ENCODE results near the gene BIRC2.

BIRC2 gene

DNA sequence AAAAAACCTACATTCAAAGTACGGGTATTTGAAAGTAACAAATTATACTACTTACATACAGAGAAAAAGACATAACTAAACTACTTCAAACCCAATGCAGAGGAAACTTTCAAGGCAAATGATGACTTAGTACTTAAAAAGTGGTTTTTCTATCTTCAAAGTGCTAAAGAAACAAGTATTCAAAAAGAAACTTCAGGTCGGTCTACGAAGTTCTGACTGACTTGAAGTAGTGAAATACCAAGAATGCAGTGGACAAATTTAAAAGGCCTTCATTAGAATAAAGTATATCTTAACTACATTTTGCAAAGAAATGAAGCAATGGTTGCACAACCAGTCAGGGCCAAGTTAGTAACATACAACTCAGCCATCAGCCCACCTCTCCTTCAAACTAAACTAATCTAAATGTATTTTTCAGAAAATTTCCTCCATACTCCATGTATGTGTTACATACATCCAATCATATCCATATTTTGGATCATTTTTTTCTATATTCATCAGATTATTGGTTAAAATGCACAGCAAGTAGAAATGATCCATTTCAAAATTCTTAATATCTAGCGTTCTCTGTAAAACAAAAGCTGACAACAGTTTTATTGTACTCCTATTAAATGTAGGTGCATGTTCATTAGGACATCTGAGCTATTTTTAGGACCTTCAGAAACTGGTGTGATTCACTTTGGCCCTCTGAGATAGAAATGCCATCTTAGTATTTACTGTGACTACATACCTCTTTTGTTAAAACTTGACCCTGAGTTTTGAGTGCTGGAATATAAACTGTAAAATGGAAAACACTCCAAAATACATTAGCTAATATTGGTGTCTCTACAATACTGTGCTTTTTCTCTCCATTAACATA lies 49.9 kb downstream of the BIRC2 start:
- no peak for DNase-seq (ENCODE audit: extremely low read depth, low read depth)
- TF ChIP-seq, protein P1, sequence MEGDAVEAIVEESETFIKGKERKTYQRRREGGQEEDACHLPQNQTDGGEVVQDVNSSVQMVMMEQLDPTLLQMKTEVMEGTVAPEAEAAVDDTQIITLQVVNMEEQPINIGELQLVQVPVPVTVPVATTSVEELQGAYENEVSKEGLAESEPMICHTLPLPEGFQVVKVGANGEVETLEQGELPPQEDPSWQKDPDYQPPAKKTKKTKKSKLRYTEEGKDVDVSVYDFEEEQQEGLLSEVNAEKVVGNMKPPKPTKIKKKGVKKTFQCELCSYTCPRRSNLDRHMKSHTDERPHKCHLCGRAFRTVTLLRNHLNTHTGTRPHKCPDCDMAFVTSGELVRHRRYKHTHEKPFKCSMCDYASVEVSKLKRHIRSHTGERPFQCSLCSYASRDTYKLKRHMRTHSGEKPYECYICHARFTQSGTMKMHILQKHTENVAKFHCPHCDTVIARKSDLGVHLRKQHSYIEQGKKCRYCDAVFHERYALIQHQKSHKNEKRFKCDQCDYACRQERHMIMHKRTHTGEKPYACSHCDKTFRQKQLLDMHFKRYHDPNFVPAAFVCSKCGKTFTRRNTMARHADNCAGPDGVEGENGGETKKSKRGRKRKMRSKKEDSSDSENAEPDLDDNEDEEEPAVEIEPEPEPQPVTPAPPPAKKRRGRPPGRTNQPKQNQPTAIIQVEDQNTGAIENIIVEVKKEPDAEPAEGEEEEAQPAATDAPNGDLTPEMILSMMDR (IDR thresholded peaks at IDR 0.05; ENCODE audit: low read depth, low read length), result no peak

DNA sequence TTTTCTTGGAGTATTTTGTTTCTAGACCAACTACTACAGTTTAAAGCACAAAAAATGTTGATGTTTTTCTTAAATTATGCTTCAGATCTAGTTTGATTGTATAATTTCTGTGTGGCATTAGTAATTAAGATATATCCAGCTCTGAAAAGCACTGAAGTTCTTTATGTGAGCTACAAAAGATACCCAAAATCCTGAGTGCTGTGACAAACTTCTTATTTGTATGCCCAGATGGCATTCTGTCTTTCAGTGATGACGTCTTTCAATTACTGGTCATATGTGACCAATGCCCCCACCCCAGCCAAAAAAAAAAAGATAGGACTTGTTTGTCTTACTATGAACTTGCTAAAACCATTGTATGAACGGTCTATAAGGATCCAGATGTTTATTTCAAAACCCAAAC lies 51.3 kb downstream of the BIRC2 start:
- DNase-seq (ENCODE audit: extremely low read depth, low read depth), result no peak
- TF ChIP-seq, protein P1 (IDR thresholded peaks at IDR 0.05; ENCODE audit: low read depth, low read length), result no peak

GRCh38 chr11:102399189-102399588 lies 52.2 kb downstream of the BIRC2 start:
- TF ChIP-seq, protein P1 (IDR thresholded peaks at IDR 0.05; ENCODE audit: low read depth, low read length), result no peak
- no peak for DNase-seq (ENCODE audit: extremely low read depth, low read depth)

DNA sequence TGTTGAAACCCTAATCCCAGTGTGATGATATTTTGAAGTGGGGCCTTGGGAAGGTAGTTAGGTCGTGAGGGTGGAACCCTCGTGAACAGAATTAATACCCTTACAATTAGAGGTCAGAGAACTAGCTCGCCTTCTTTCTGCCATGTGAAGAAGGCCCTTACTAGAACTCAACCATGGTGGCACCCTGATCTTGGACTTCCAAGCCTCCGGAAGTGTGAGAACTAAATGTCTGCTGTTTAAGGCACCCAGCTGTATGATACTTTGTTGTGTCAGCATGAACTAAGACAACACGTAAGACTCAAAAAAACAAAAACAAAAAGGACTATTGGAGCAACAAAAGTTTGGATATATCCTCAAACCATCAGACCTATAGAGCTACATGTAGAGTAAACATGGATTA lies 53.6 kb downstream of the BIRC2 start:
- DNase-seq (ENCODE audit: extremely low read depth, low read depth), result no peak
- TF ChIP-seq, protein P1 (IDR thresholded peaks at IDR 0.05; ENCODE audit: low read depth, low read length), result no peak

- TF ChIP-seq, protein P1 (IDR thresholded peaks at IDR 0.05; ENCODE audit: low read depth, low read length), result no peak
- DNase-seq (ENCODE audit: extremely low read depth, low read depth), result no peak
Measured at GRCh38 chr11:102401905-102402304, 54.9 kb downstream of the BIRC2 start.

- TF ChIP-seq, protein P1 (IDR thresholded peaks at IDR 0.05; ENCODE audit: low read depth, low read length), result no peak
- DNase-seq (ENCODE audit: extremely low read depth, low read depth), result no peak
Measured at GRCh38 chr11:102402548-102402947, 55.5 kb downstream of the BIRC2 start.

DNA sequence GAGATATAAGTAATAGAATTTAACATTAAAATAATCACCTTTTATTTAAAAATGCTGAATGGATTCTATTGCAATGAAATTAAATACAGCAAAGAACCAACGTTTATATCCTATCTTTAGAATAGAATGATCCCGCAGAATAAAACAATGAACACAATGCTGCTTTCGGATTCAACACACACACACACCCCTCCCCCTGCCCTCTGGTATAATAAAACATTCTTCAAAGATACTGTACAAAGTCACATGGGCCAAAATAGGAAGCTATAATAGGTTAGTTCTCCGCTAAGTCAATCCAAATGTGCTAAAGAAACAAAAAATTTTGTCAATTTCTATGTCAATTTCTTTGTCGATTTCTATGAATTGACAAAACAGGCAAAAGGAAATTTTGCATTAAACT lies 58.5 kb downstream of the BIRC2 start:
- DNase-seq (ENCODE audit: extremely low read depth, low read depth), result no peak
- TF ChIP-seq, protein P1 (IDR thresholded peaks at IDR 0.05; ENCODE audit: low read depth, low read length), result no peak
